ENCODE data around the gene DENND2D.

Gene DENND2D

GRCh38 chr1:111202366-111202706, 1.9 kb upstream of the DENND2D start:
- DNase-seq, result no peak

DNA sequence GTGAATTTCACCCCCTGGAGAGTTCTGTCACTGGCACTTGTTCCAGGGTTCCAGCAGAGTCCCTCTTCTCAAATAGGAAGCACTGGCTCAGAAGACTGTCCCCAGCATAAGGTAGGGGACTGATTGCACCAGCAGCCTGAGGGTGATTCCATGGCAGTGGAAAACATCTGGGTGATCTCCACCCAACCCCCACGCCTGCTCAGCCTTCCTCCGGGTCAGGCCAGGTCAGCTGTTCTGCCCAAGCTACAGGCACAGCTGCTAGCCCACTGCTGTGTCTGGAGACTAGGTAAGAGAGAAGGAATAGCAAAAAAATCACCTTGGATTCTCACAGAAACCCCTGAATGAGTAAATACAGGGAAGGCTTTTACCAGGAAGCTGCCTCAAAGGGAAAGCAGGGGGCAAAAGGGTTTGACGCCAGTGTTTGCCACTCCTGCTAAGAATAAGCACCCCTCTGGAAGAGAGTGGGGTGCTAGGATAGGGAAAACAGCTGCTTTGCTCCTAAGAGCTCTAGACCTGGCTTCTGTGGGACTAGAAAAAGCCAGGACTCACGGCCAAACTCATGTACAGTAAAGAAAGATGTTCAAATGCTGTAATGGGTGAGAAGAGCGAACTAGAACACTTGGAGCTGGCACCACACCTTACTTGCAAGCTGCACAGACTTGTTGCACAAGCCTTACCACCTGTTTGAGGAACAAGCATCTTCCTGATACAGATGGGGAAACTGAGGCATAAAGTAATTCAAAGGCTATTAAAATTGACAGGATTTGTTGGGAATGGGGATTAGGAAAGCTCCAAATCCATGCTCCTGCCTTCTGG, 1.0 kb upstream of the DENND2D start:
- no peak for DNase-seq

DNA sequence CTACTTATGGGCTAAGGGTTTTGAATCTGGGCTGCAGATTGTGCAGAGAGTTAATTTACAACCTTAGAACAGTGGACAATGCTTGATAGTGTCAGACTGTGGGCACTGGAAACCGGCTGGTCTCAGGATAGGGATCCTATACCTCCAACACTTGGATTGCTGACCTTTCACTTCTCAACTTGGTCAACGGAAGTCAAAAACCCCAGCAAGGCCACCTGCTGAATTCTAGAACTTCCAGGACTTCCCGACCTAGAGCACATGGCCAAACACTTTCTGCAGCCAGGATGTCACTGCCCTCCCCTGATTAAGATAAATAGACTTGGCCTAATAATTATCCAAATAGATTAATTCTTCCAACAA, 336 bp upstream of the DENND2D start:
- no peak for DNase-seq

DNA sequence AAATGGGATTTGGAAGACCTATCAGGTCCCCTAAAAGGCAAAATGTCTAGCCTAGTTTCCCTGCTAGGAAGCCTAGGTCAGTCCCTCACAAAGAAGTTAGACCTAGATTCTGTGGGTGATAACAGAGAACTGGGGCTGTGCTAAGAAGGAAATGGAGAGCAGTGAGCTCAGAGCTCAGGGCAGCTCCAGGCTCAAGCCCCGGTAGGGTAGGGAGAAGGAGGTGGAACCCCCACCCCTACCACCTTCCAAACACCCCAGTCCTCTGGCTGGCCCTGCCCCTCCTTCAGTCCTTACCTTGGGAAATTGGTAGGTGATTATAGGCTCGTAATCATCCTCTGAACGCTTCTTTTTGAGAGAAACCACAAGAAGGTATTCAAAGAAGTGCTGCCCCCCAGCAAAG, 1.1 kb downstream of the DENND2D start:
- no peak for DNase-seq

DNA sequence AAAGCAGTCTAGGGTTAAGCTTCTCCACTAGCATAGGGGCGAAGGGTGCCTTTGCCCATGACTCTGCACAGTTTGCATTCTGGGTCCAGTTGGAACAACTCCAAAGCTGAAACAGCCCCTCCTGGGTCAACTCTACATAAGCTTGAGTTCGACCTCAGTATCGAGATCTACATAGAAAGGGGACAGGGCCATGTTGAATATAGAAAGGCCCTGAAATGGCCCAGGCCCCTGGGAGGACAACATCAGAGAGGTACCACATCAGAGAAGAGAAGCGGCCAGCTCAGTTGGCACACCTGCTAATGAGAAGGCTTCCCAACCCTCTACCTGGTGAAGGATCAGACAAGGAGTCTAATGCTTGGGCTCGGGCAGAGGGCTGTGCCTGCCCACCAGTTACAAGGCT, 1.6 kb downstream of the DENND2D start:
- DNase-seq, result no peak

GRCh38 chr1:111197598-111198284, 2.7 kb downstream of the DENND2D start:
- DNase-seq, result peak; percentile 72

DNA sequence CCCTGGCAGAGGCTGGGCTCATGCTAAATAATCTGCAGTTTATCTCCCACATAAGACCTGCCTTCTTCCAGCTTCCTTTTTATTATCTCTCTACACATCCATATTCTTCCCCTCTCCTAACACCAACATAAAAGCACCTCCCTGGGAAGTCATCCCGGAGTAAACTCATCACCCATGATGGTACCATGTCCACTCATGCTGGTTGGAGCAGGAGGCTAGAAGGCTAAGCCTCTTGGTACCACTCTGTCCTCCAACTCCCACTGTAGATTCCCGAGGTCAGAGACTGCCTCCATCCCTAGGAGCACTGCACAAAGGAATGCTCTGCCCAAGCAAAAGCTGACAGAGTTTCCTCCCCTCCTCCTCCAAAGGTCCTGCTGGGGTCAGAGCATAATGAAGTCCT, 4.2 kb downstream of the DENND2D start:
- no peak for DNase-seq

DNA sequence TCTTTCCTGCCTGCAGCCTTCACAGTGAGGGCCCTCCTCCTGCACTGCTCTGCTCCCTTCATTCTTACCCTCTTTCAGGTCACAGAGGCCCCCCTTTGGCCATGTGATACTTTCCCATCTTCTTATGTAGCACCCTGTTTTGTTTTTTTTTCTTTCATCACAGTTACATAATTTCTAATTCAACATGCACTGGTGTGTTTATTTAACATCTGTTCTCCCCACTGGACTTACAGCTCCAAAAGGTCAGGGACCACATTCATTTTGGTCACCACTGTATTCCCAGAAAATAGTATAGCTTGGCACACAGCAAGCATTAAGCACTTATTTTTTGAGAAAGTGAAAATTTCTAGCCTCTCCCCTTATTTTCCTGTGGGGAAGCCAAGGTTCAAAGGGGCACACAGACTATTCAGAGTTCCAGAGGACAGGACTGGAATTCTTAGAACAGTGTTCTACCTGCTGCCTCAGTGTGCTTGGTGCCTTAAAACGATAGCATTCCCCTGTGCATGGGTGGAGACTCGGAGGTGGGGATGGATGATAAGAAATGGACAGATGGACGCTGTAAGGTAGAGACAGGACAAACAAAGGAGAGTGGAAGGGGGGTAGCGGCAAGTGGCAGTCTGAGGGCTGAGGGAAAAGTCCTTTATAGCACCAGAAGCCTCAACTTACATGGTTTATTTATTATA, 5.3 kb downstream of the DENND2D start:
- DNase-seq, result no peak

DNA sequence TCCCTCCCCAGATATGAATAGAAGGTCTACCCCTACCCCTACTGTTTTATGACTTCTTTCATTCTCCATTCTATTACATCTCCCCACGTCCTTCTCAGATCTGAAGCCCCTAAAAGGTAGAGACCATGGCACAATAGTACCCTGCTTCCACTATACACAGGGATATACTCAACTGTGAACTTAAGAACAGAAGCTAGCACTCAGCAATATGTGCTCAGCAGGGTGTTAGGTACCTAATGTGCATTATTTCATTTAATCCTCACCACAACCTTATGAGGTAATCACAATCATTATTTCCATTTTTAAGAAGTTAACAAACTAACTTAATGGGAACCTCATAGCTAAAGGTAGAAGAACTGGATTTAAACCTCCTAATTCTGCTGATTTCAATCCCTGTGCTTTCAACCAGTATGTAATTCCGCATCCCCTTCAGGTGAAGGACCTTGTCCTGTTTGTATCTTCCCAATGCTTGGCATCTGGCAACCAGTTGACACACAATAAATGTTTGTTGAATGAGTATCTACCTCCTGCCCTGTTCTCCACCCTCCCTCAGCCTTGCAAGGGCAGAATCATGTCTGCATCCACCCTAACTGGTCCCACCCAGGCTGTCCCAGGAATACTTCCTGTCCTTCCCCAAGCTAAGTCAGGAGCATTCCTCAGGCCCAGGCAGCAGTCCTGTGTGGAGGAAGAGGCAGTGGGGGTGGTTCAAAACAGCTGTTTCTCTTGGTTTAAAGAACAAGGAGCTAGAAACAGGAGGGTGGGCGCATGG, 6.5 kb downstream of the DENND2D start:
- no peak for DNase-seq

DNA sequence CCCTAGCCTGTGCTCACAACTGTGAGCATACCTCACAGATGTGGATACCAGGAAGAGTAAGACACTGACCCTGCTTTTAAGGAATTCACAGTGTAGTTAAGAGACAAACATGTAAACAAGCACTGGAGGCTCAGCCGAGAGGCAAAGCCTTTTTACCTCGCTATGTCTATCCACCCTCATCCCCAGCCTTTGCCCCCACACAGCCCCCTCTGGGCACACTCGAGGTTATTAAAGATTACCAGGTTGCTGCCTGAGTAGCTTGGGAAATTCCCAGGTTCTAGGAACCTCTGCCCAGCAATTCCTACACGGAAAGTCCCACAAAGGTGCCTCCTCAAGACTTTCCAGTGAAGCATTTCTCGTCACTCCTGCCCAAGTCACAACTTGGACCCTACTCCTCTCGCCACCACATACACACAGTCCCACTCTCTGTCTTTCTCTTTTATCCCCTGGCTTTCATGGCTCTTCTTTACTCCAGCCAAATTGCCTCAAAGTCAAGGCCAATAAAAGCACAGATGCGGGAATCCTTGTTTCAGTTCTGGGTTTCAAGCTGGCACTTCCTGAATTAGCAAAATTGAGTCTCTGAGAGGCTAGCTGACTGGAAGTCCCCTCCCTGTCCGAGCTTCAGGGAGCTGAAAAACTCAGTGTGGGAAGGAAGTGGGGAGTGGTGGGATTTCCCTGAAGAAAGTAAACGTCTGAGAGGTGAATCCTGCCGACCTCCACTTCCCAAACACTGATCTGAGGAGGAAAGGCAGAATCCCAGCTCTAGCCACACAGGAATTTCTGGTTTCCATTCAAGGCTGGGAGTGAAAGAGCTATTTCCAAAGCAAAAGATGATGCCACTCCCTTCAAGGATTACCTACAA, 7.6 kb downstream of the DENND2D start:
- DNase-seq, result no peak

DNA sequence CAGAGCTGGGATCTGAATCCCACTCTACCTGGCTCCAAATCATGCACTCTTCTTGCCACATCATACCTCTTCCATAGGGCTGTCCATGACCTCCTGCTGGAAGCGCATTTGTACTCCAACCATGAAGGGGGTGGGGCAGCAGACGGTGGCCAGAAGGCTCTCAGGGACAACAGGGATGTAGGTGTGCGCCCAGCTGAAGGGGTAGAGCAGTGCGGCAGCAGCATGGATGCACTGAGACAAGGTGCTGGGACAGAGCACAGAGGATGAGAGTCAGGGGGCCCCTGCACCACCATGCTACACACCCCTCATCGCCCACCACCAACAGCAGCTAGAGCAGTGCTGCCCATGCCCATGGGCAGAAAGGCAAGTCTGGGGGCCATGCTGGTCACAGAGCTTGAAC, 8.4 kb downstream of the DENND2D start:
- DNase-seq, result no peak

- no peak for DNase-seq
These were observed 8.9 kb downstream of the DENND2D start for GRCh38 chr1:111191496-111191895.

GRCh38 chr1:111190931-111191451, 9.5 kb downstream of the DENND2D start:
- DNase-seq, result no peak

DNA sequence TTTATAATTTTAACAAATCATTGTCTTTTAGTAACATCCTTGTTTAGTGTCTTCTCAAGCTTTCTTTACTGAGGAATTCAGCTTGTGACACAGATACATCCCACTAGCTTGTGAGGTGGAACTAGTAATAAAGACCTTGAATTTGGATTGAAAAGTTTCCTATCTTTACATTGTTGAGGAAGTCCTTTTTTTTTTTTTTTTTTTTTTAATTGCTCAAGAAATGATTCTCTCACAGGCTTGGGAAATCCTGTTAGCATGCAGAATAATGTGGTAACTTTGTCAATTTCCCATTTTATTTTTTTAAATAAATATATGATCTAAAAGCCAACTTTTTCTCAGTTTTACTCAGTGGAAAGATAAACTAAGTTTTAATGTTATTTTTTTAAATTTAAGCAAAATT, 15.8 kb downstream of the DENND2D start:
- DNase-seq, result no peak

DNA sequence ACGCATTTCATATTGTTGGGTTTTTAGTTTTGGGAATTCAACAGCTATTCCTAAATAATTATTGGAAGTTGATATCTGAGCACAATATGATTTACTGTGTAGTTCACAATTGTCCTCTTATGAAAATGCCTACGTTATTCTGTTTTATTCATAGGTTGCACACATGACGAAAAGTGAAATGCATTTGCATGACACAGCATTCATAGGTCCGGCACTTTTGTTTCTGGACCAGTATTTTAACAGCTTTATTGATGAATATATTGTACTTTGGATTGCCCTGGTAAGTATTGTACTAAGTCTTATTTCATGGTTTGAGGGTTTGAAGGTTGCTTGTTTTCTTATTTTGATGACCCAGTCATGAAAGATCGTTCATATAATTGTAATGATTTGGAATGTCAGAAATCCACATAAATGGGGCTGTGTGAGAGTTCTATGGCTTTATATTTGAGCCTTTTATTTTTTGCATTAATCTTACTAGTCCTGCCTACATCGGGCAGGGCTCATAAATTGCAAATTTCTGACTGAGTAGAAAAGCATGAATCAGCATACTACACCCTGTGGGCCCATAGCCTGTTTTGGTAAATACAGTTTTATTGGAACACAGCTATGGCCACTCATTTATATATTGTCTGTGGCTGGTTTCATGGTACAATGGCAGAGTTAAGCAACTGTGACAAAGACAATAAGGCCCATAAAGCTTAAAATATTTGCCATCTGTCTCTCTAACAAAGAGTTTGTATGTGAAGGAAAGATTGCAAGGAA, 17.0 kb downstream of the DENND2D start:
- no peak for DNase-seq

- no peak for DNase-seq
These were observed 18.4 kb downstream of the DENND2D start for GRCh38 chr1:111182052-111182451.

DNA sequence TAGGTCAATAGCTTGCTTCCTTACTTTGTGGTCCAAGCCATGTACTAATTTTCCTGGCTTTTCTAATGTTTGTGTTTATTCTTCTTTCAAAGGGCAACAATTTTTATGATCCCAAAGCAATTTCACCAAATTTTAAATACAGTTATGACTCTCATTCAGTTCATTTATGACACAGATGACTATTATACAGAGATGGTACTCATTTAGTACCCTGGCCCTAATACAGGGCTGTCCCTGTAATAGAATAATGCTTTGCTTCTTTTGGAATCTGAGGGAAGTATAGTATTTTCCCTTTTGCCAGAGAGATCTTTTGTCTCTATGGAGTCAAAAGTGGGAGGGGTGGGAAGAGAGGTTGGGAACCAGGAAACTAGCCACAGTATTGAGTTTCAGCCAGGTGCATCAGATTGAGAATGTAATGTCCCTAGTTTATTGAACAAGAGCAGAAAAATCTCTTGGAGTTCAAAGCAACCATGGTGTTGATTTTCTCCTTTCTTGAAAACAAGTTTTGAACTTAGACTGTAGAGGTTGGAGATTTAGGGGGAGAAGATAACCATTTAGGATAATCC, 20.4 kb downstream of the DENND2D start:
- DNase-seq, result no peak

GRCh38 chr1:111176678-111177077, 23.8 kb downstream of the DENND2D start:
- DNase-seq, result no peak

GRCh38 chr1:111175349-111175748, 25.1 kb downstream of the DENND2D start:
- DNase-seq, result no peak

GRCh38 chr1:111174070-111174469, 26.4 kb downstream of the DENND2D start:
- DNase-seq, result no peak

- no peak for DNase-seq
These were observed 28.0 kb downstream of the DENND2D start for GRCh38 chr1:111172463-111172862.
